Measurements from ENCODE around the gene CNTFR. TPM values are rescaled to one million over a fixed set of nuclear protein-coding genes. Genes with fewer than 3 reads are reported as not detected.
A peak's percentile ranks its signal among the peaks of the same experiment; 100 is the strongest.

The CNTFR gene
- total RNA-seq, 1 experiment from 2014 or later, result not detected

DNA sequence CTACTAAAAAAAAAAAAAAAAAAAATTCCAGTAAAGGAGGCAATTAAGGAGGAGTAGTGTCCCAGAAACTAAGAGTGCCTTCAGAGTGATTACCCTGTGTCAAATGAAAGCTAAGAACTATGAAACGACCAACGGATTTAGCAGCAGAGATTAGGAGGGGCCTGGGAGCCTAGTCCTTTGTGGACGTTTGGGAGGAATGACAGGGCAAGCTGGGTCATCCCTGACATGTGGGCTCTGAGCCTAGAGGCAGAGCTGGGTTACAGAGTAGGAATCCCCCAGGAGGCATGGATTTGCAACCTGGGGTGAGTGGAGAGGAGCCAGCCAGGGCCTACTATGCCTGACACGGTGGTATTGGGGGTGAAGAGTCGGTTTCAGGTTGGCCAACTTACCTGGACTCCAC lies 43.6 kb upstream of the CNTFR start:
- DNase-seq, result no peak
- BruUV-seq (replicated peaks), result no TSS peak
- TF ChIP-seq, protein P1, sequence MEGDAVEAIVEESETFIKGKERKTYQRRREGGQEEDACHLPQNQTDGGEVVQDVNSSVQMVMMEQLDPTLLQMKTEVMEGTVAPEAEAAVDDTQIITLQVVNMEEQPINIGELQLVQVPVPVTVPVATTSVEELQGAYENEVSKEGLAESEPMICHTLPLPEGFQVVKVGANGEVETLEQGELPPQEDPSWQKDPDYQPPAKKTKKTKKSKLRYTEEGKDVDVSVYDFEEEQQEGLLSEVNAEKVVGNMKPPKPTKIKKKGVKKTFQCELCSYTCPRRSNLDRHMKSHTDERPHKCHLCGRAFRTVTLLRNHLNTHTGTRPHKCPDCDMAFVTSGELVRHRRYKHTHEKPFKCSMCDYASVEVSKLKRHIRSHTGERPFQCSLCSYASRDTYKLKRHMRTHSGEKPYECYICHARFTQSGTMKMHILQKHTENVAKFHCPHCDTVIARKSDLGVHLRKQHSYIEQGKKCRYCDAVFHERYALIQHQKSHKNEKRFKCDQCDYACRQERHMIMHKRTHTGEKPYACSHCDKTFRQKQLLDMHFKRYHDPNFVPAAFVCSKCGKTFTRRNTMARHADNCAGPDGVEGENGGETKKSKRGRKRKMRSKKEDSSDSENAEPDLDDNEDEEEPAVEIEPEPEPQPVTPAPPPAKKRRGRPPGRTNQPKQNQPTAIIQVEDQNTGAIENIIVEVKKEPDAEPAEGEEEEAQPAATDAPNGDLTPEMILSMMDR (IDR thresholded peaks at IDR 0.05; ENCODE audit: unreplicated experiment), result no peak
- intact Hi-C loops (cut with micrococcal nuclease; ENCODE audit: unreplicated experiment), result no loop called here
- CTCF ChIA-PET, result interaction anchor here (0.6 to 1.0 kb wide), 2 partner anchors 21 to 335 kb away, joined by 3 to 4 read pairs; partner anchors contain the start of gene RPP25L
- Mint-ChIP-seq H3K4me1 (ENCODE audit: low read depth, unreplicated experiment) (peaks cover 12% of the 10 kb centered on the region), H3K36me3 (ENCODE audit: insufficient read depth, unreplicated experiment) (peaks cover 22% of the 10 kb centered on the region), H3K27me3 (ENCODE audit: unreplicated experiment) (peaks cover 30% of the 10 kb centered on the region), H3K4me3 (ENCODE audit: low read depth, unreplicated experiment) (no peak overlapping the region), H3K27ac (ENCODE audit: unreplicated experiment) (no peak overlapping the region), H3K9me3 (ENCODE audit: low read depth, unreplicated experiment) (no peaks in the 10 kb centered on the region)

DNA sequence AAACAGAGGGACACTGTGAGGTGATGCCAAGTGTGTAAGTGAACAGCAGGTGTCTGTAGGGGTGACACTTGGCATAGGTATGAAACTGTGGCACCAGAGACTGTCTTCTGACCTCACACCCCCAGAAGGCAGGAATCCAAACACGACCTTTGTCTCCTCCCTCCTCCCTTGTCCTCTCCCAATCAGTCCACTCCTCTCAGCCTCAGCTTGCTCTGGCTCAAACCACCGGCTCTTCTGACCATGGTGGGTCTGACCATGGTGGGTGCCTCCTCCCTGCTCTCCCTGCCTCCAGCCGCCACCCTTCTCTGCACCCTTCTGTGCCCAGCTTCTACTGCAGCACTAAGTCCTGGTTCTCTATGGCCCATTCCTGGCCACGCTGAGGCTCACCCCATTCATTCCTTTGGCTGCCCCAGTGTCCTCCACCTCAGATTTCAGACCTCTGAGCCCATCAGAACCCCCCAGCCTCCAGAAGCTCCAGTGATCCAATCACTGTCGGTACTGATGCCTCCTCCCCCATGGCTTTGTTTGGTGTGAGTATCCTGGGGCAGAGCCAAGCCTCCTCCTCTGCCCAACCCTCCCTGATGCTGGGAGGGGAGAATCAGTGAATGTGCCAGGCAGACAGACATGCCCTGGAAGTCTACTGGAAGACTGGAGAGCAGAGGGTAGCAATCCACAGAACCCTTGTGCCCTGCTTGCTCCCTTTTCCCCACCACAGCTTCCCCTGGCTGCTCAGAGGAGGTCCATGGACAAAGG lies 41.1 kb upstream of the CNTFR start:
- no TSS peak for BruUV-seq (replicated peaks)
- CTCF ChIA-PET, result no interaction called here
- no peak for DNase-seq

GRCh38 chr9:34629491-34629808 lies 39.9 kb upstream of the CNTFR start:
- TF ChIP-seq, protein P1 (IDR thresholded peaks at IDR 0.05; ENCODE audit: unreplicated experiment), result no peak
- H3K27me3 Mint-ChIP-seq (ENCODE audit: unreplicated experiment), result peaks cover 62% of the 10 kb centered on the region
- DNase-seq, result no peak
- H3K36me3 Mint-ChIP-seq (ENCODE audit: insufficient read depth, unreplicated experiment), result peaks cover 8% of the 10 kb centered on the region
- H3K27ac Mint-ChIP-seq (ENCODE audit: unreplicated experiment), result no peak overlapping the region
- BruUV-seq (replicated peaks), result no TSS peak
- peak overlapping the region; percentile 76 for H3K4me3 Mint-ChIP-seq (ENCODE audit: low read depth, unreplicated experiment)
- peaks cover 13% of the 10 kb centered on the region for H3K4me1 Mint-ChIP-seq (ENCODE audit: low read depth, unreplicated experiment)
- intact Hi-C loops (cut with micrococcal nuclease; ENCODE audit: unreplicated experiment), result no loop called here
- no peaks in the 10 kb centered on the region for H3K9me3 Mint-ChIP-seq (ENCODE audit: low read depth, unreplicated experiment)
- CTCF ChIA-PET, result no interaction called here

More for the DNA sequence above, 41.1 kb upstream of the CNTFR start:
- H3K4me1 Mint-ChIP-seq (ENCODE audit: low read depth, unreplicated experiment), result peaks cover 13% of the 10 kb centered on the region
- no peak overlapping the region for H3K27ac Mint-ChIP-seq (ENCODE audit: unreplicated experiment)
- H3K9me3 Mint-ChIP-seq (ENCODE audit: low read depth, unreplicated experiment), result no peaks in the 10 kb centered on the region
- peaks cover 8% of the 10 kb centered on the region for H3K36me3 Mint-ChIP-seq (ENCODE audit: insufficient read depth, unreplicated experiment)
- TF ChIP-seq, protein P1 (IDR thresholded peaks at IDR 0.05; ENCODE audit: unreplicated experiment), result no peak
- peaks cover 56% of the 10 kb centered on the region for H3K27me3 Mint-ChIP-seq (ENCODE audit: unreplicated experiment)
- no peak overlapping the region for H3K4me3 Mint-ChIP-seq (ENCODE audit: low read depth, unreplicated experiment)
- intact Hi-C loops (cut with micrococcal nuclease; ENCODE audit: unreplicated experiment), result no loop called here

DNA sequence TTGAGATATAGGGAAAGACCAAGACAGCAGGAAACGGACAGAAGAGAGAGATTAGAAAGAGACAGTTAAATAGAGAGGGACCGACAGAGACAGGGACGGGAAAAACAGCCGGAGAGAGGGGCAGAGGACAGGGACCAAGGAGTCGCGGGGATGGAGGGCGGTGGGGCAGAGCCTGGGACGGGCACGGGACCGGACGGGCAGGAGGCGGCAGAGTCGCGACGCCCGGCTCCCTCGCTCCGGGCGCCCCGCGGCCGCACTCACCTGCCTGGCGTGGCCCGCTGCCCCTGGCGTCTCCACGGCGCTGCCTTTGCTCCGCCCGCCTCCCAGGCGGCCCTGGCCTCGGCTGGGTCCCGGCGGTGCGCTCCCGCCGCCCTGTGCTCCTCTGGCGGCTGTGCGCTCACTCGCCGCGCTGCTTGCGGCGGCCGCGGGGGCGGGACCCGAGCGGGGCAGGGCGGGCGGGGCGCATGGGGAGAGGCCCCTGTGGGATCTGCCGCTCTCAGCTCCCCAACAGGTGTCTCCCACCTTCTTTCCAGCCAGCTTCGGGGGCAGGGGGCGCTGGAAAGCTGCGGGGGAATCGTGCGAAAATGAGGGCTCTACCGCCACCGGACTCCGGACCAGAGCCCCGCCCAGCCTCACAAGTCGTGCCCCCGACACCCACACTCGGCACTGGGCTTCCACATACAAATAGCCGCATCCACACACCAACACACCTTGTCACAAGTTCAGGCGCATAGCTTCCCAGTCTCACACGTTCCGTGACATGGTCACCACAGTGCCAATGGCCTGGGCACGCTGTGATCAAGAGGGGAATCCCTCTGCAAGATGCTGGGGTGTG lies 39.3 kb upstream of the CNTFR start, which contains the start of gene ARID3C:
Gene ARID3C (minus strand): TSS at position 411 of the 835 bp plus-strand sequence. CDS start 1,052 bp downstream, outside the sequence.
- no TSS peak for BruUV-seq (replicated peaks)
- TF ChIP-seq, protein P1 (IDR thresholded peaks at IDR 0.05; ENCODE audit: unreplicated experiment), result no peak
- Mint-ChIP-seq H3K36me3 (ENCODE audit: insufficient read depth, unreplicated experiment) (peaks cover 8% of the 10 kb centered on the region), H3K9me3 (ENCODE audit: low read depth, unreplicated experiment) (no peaks in the 10 kb centered on the region), H3K4me3 (ENCODE audit: low read depth, unreplicated experiment) (peak within 1 kb of the TSS; percentile 76), H3K4me1 (ENCODE audit: low read depth, unreplicated experiment) (peaks cover 13% of the 10 kb centered on the region), H3K27me3 (ENCODE audit: unreplicated experiment) (peaks cover 62% of the 10 kb centered on the region), H3K27ac (ENCODE audit: unreplicated experiment) (peak within 1 kb of the TSS; percentile 8)
- intact Hi-C loops (cut with micrococcal nuclease; ENCODE audit: unreplicated experiment), result no loop called here
- CTCF ChIA-PET, result no interaction called here
- no peak for DNase-seq

Measured in Calu3 (cell line).